NK-92 (cell line): ENCODE results near the gene YOD1.

Experiments
- DNase-seq: peaks from one replicate; lab custom pipeline; 2025; ENCODE audit not compliant: unreplicated experiment; lab: John Stamatoyannopoulos, UW

The YOD1 gene

DNA sequence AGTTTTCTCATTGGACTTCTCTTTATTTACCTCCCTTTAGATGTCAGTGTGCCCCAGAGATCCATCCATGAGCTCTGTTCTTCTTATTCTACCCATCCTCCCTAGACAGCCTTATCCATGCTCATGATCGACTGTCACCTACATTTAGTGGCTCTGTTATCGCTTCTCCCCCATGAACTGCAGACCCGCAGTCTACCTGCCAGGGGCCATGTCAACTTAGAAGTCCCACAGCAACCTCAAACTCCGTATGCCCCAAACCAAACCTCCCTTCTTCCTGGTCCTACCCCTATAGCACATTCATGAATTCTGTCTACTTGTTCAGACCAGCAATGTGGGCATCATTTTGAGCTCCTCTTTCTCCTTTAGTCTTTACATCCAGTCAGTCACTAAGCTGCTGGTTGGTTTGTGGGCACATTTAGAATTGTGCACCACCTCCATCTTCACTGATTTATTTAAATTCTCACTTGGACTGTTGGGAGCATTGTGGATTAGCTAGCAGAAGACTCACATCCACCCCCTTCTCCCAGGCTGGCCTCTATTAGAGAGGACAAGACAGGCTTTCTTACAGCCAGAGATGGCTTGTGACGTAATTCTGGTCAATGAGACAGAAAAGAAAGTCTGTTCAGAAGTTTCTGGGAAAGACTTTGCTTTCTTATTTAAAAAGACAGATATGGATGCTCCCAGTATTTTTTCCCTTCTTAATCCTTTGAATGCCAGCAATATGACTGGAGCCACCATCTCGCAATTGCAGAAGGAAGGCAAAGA lies 37.5 kb downstream of the YOD1 start:
- no peak for DNase-seq

DNA sequence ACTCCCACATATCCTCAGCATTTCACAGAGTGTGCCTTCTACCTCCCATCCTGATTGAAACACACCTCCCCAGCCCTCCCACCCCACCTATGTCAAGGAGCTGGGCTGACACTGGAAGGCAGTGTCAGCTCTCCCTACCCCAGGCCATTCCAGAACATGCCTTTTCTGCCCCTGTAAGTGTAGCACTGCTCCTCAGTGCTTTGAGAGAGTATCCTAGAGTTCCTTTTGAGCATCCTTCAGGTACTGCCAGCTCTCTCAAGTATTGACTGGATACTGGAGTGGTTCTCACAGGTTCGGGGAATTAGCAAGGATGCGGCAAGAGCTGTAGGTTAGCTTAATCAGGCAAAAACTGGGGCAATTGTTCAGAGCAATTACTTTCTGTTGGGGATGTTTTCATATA lies 40.3 kb downstream of the YOD1 start:
- no peak for DNase-seq

DNA sequence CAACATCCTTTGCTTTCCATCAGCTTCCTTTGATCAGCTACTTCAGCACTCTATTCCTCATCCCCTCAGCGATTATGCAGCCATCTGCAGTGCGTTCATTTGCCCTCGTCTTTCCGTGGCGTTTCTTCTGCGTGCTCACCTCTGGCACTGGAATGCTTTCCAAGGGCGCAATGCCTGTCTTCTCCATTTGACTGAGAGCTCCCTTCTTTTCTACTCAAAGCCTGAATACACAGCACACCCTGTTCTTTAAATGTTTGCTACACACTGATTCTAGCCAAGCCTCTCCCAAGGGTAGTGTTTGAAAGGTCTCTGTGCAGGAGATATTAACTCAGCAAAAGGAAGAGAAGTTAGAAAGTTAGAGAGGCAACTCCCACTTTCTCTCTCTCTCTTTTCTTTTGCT lies 41.1 kb downstream of the YOD1 start:
- no peak for DNase-seq

DNA sequence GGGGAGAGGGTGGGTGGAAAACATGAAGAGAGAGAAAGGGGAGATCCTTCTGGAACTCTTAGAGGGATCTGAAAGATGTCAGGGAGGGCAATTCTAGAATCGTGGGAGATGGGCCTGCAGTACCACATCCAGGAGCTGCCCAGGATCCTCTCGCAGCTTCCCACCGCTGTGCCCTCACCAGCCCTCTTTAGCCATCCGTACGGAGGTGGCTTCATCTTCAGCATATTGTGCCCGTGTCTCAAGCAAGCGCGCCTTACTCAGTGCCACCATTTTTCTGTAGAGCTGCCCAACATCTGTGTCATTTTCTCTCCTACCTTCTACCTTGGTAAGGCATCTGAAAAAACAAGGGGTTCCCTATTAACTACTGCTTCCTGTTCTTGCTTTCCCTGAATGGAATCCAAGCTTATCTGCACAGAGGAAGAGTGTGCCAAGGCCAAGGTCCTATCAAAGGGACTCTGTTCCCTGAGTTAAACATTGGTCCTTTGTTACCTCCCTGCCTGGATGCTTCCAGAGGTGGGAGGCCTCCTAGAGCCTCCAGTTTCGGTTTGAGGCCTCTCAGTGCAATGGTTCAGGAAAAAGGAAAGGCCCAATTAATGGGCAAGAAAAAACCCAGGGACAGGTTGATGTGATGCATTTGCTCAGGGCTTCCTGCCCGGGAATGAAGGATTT lies 41.7 kb downstream of the YOD1 start:
- DNase-seq = no peak

DNA sequence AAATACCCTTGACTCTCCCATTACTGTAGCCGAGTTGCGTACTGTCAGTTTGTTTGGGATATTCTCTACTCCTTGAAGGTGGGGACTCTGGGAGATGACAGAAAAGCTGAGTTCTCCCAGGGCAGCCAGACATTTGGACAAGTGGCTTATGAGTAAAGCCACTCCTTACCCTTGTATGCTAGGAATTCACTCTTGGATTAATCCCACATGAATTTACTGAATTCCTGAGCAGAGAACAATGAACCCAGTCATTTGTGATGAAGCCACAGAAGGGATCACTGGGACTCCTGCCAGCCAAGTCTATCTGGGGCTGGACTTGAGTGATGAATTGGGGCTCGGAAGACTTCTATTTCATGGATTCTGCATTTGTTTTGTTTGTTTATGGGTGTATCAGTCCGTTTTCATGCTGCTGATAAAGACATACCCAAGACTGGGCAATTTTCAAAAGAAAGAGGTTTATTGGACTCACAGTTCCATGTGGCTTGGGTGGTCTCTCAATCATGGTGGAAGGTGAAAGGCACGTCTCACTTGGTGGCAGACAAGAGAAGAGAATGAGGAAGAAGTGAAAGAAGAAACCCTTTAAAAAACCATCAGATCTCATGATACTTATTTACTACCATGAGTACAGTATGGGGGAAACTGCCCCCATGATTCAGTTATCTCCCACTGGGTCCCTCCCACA lies 43.5 kb downstream of the YOD1 start:
- DNase-seq = no peak

DNA sequence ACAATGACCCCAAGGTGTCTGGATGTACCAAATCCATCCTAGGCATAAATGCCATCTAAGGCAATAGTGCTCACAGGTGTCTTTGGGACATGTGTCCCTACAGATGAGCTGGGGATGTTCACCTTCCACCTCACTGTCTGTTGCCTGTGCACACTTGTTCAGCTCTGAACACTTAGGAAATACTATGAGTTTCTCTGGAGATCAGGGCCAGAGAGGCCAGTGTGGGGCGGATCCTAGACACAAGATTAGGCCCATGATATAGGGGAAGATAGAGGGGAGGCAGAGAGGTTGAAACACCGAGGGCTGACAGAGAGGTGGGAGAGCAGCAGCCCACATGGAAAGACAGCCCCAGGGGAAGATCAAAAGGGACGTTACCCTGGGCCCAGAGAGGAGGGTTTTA lies 44.1 kb downstream of the YOD1 start:
- no peak for DNase-seq

DNA sequence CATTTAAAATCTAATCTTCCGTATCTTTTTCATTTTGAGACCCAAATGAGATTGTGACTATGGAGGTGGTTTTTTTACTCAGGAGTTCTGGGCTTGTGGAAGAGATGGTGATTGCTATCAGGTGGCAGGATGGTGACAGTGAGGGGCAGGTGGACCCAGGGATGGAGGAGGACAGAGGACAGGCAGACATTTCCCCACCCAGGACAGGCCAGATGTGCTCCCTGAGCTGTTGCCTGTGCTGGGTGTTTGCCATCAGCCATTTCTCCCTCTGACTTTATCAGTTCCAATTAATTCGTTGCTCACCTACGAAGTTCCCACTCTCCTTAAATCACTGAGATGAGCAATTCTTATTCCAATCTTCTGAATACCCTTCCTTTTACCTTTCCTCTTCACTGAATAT lies 44.9 kb downstream of the YOD1 start:
- DNase-seq = no peak

DNA sequence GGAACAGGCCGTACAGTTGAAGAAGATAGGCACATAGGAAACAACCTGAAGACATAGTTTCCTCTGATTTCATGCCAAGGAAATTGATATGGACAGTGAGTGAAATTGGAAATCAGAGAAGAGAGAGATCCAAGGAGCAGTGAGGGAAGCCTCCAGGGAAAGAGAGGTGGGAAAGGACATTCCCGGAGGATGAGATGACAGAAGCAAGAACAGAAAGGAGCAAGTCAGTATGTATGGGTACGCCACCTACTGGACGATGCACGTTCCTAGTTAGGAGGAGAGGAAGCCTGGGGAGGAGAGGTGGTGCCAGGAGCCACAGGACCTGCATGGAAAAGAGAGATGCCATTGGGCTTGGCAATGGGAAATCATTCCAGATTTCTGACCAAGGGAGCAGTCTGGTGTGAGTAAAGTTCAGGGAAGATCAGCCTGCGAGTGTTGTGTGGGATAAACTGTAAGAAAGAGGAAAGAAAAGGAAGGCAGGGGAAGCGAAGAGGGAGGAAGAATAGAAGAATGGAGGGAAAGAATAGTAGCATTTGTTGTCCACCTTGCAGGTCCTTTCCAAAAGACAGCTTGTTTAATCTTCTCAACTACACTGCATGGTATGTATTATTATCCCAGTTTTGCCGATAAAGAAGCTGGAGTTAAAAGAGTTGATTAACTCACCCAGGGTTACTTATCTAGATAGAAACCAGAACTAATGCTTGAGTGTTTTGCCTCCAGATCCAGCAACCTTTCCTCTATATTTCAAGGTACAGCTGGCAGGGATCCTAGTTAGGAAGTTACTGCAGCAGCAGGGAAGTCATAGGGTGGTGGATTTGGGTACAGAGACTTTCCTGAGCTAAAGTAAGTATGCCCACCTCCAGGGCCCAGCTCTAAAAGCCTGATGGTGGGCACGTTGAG lies 45.8 kb downstream of the YOD1 start:
- DNase-seq = no peak

DNA sequence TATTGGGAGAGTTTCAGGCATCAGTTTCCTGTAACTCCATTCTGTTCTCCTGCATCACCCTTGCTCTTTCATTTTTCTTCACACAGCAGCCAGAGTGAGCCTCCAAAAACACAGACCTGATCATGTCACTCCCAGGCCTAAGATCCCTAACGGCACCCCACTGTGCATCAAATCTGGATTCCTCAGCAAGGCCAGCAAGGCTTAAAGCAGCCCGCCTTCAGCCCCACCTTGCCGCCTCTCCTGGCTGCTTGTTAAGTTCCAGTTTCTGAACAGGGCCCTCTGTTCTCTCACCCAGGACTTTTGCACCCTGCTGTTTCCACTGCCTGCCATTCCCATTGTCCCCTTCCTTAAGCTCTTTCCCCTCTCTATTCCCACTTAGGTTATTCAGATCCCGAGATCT lies 47.8 kb downstream of the YOD1 start:
- DNase-seq = no peak

DNA sequence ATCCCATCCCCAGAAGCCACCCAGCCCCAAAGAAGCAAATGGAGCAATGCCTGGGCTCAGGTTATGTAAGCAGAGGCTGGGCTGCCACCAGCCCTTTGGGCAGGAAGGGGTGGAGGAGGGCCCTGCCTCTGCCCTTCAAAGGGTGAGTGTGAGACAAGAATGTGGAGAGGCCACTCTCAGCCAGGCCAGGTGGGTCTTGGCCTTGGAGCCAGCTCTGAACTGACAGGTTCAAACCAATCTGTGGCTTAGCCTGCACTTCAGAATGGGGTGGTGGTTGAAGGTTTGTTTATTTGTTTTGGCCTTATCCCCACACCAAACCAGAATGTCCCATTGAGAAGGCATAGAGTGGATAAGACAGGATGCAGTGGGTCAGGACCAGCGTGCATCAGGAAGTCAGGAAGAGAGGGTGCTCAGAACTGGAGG lies 48.3 kb downstream of the YOD1 start:
- DNase-seq = no peak

DNA sequence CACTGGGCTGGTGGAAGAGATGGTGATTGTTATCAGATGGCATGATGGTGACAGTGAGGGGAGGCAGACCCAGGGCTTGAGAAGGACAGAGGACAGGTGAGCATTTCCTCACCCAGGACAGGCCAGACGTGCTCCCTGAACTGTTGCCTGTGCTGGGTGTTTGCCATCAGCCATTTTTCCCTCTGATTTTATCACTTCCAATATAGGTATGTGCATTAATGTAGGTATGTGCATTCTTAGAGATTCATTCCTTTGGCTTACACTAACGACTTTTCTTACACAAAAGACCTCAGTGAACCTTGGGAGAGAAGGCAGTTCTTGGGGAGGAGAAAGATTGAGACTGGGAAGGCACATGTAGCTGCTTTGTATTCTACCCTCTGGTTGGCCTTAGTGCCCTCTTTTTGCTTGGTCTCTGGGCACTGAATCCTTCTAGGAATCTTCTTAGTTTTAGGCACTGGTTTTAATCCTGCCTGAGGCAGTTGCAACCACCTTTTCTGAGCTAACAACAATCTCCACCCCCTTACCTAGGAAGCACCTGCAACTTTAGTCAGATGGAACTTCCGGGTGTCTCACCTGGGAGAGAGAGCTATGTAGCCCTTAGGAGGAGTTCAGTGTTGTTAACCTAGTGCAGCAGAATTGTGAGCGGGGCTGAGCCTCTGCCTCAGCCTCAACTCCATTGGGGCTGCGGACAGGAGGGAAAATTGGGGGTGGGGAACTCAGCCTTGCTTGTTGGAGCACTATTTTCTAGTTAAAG lies 49.3 kb downstream of the YOD1 start:
- no peak for DNase-seq

DNA sequence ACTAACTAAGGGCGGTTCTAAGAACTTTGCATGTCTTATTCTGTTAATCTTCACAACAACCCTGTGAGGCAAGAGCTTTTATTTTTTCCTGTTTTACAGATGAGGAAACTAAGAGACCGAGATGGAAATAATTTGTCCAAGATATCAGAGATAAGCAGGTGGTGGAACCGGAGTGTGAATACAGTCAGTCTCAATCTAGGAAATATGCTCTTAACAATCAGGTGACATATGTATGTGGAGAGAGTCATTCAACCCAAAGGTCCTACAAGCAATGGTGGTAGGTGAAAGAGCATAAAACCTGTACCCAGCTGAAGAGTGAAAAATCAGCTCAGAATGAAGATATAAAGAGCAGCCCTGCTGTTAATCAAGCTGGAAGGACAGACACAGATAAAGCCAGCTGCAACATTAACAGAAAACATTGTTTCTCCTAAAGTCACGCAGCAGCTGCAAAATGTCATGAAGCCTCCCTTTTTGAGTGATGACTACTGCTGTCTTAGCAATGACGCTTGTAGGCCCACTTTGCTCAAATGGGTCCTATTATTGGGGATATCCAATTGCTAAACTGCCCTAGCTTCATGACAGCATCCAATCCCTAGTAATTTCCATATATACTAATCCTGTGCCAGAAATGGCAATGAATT lies 50.2 kb downstream of the YOD1 start:
- no peak for DNase-seq

DNA sequence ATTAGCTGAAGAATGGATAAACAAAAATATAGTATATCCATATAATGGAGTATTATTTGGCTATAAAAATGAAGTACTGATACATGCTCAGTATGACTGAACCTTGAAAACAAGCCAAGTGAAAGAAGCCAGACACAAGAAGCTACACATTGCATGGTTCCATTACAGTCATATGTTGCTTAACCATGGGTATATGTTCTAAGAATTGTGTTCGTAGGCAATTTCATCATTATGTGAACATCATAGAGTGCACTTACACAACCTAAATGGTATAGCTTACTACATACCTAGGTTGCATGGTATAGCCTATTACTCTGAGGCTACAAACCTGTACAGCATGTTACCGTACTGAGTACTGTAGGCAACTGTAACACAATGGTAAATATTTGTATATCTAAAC lies 52.2 kb downstream of the YOD1 start:
- DNase-seq = no peak
